ENCODE measurements around the gene ZMYM4.
A peak's percentile ranks its signal among the peaks of the same experiment; 100 is the strongest.

Gene ZMYM4

DNA sequence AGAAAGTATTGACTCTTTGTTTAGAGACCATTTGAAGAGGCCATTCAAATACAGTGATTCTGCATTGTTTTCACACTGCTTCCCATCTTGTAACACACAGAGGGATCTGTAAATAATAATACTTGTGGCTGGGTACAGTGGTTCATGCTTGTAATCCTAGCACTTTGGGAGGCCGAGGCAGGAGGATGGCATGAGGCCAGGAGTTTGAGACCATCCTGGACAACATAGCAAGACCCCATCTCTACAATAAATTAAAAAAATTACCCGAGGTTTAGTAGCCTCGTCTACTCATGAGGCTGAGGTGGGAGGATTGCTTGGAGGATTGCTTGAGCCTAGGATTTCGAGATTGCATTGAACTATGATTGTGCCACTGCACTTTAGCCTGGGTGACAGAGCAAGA is 5.7 kb downstream of the ZMYM4 start:
- DNase-seq (ENCODE audit: low spot score) (no peak), FAIRE-seq (no peak)

GRCh38 chr1:35278886-35279554 is 10.5 kb downstream of the ZMYM4 start:
- DNase-seq (ENCODE audit: low spot score) (no peak), FAIRE-seq (no peak)

DNA sequence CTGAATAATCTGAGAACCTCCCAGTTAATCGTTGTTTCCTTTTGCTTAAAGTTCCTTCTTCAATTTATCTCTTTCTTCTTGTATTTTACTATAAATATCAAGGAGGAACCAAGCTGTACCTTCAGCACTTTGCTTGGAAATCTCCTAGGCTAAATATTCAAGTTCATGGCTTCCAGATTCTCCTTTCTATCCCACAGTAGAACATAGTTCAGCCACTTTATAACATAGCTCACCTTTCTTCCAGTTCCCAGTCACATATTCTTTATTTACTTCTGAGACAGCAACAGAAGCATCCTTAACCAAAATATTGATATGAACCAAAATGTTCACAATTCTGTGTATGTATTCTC is 11.0 kb downstream of the ZMYM4 start:
- FAIRE-seq: no peak
- DNase-seq (ENCODE audit: low spot score): no peak

- FAIRE-seq (no peak), DNase-seq (ENCODE audit: low spot score) (no peak)
Observed at GRCh38 chr1:35280006-35280405, 11.5 kb downstream of the ZMYM4 start.

GRCh38 chr1:35281565-35281964 is 13.1 kb downstream of the ZMYM4 start:
- DNase-seq (ENCODE audit: low spot score) (no peak), FAIRE-seq (no peak)

GRCh38 chr1:35282172-35282571 is 13.7 kb downstream of the ZMYM4 start:
- FAIRE-seq: no peak
- DNase-seq (ENCODE audit: low spot score): no peak

- FAIRE-seq (no peak), DNase-seq (ENCODE audit: low spot score) (no peak)
Observed at GRCh38 chr1:35284852-35285251, 16.3 kb downstream of the ZMYM4 start.

DNA sequence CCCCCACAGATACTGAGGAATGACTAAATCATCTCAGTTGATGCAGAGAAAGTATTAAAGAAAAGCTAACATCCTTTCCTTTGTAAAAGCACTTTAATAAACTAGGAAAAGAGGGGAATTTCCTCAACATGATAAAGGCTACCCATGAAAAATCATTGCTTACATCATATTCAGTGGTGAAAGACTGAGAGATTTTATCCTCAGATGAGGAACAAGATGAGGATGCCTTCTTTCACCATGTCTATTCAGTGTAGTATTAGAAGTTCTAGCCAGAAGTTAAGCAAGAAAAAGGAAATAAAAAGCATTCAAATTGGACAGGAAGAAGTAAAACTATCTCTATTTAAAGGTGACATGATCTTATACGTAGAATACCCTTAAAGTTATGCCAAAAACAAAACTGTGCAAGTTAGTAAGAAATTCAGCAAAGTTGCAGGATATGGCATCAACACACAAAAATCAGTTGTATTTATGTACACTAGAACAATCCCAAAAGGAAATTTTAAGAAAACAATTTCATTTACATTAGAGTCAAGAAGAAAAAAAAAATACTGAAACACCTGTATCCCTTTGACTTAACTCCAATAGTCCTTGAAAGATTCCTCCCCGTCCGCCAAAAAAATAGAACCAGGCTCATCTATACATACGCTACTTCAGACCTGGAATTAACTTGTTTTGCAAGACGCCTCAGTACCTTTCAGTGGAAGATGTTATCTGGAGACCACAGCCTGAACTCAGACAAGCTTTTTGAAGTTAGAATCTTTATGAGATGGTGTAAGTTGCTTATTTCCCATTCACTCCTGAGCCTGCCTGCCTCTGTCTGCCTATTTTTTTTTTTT is 17.5 kb downstream of the ZMYM4 start:
- FAIRE-seq: no peak
- DNase-seq (ENCODE audit: low spot score): no peak

DNA sequence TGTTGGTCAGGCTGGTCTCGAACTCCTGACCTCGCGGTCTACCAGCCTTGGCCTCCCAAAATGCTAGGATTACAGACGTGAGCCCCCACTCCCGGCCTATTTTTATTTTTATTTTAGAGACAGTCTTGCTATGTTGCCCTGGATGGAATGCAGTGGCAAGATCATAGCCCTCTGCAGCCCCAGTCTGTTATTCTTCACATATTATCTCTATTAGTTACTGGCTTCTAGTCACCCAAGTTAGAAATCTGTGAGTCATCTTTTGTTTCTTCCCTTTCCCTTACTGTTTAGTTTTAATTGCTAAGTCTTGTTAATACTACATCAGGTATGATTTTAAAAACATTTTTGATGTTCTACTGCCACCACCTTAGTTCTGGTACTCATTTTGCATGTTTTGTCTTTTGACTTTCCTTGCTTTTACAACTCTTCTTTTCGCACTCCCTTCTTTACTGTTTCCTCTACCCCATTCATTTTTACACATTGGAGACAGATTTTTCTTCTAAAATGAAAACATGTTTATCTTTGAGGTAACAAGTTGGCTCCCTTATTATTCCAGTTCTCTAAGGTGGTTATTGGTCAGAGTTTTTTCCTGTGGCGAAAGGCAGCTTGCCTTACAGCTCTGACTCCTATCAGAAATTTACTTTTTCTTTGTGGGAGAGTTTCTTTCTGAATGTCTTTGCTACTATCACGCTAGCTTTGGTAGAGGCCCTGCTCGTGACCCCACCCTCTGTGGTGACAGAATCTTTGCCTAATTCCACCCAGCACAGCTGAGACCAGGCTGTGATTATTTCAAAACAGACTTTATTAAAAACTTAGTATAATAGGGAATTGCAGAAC is 19.5 kb downstream of the ZMYM4 start:
- FAIRE-seq: peak; percentile 70
- DNase-seq (ENCODE audit: low spot score): peak; percentile 66

DNA sequence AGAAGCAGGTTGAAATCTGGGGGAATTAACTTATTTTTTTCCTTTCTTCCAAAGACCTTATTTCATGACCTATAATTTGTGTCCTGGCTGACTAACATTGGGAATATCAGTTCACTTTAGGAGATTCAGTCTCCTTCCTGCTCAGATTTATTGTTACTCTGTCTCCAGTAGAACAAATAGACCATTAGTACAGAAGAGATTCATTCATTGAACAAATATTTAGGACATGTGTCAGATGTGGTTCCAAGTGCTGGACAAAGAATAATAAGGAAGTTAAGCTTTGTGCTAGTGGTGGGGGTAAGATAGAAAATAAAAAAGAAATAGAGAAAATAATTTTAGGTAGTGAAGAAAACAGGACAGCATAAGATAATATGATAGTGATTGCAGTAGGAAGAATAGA is 20.3 kb downstream of the ZMYM4 start:
- FAIRE-seq: no peak
- peak; percentile 24 for DNase-seq (ENCODE audit: low spot score)

DNA sequence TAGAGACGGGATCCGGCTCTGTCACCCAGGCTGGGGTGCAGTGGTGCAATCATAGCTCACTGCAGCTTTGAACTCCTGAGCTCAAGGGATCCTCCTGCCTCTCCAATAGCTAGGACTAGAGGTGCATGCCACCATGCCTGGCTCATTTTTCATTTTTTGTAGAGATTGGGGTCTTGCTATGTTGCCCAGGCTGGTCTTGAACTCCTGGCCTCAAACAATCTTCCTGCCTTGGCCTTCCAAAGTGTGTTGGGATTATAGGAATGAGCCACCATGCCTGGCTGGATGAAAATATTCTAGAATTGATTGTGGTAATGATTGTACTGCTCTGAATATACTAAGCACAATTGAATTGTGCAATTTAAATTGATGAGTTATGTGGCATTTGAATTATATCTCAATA is 21.9 kb downstream of the ZMYM4 start:
- no peak for FAIRE-seq
- no peak for DNase-seq (ENCODE audit: low spot score)

- no peak for FAIRE-seq
- DNase-seq (ENCODE audit: low spot score): no peak
Observed at GRCh38 chr1:35294809-35295208, 26.3 kb downstream of the ZMYM4 start.

DNA sequence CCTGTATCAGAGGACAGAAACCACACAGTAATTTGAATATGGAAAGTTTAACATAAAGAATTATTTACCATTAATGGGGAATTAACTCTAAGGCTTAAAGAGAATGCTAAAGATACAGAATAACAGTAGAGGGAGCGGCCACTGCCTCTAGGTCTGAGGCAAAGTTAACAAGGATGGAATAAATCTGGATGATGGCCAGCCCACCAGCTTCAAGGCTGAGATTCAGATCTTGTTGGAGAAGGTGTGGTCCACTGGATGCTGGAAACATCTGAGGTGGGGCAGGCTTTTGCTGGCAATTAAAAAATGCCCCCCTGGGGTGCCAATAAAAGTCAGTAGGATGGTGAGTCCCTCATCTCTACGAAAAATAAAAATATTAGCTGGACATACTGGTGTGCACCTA is 29.4 kb downstream of the ZMYM4 start:
- no peak for DNase-seq (ENCODE audit: low spot score)
- no peak for FAIRE-seq

DNA sequence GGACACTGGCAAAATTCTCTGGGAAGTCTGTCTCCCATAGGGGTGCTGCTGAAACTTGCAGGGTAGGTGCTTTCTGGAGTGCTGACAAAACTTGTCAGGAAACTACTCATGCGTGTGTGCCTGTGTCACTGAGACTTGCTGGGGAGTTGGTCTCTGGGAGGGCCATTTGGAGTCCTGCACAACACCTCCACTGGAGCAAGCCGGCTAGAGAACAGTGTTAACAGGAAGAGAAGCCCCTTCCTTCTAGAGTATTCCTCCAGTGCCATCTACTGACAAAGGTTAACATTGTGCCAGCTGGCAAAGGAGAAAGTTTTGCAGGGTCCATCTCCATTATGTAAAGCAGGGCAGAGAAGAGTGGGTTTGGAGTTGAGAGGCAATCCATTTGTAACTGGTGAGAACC is 30.0 kb downstream of the ZMYM4 start:
- DNase-seq (ENCODE audit: low spot score) (peak; percentile 13), FAIRE-seq (no peak)

GRCh38 chr1:35300376-35300775 is 31.9 kb downstream of the ZMYM4 start:
- no peak for FAIRE-seq
- DNase-seq (ENCODE audit: low spot score): no peak

DNA sequence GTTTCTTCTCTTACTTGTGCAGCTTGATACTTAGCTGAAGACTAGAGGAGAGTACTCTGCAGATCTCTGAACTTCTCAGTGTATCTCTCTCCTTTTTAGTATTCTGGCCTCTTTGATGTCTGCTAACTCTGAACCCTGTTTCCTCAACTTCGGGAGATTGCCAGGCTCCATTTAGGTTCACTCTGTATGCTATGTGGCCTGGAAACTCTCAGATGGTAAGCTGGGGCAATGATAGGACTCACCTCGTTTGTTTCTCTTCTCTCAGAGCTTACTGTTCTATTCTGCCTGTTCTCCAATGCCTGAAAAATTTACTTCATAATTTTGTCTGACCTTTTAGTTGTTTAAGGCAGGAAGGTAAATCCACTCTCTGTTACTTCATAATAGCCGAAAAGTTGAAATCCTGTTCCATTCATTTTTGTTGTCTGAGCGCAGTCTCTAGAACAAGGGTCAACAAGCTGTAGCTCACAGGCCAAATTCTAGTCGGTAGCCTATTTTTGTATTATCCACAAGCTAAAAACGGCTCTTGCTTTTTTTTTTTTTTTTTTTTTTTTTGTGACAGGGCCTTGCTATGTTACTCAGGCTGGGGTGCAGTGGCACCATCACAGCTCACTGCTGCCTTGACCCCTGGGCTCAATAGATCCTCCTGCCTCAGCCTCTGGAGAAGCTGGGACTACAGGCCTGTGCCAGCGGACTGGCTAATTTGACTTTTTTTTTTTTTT is 33.3 kb downstream of the ZMYM4 start:
- DNase-seq (ENCODE audit: low spot score) (no peak), FAIRE-seq (no peak)

DNA sequence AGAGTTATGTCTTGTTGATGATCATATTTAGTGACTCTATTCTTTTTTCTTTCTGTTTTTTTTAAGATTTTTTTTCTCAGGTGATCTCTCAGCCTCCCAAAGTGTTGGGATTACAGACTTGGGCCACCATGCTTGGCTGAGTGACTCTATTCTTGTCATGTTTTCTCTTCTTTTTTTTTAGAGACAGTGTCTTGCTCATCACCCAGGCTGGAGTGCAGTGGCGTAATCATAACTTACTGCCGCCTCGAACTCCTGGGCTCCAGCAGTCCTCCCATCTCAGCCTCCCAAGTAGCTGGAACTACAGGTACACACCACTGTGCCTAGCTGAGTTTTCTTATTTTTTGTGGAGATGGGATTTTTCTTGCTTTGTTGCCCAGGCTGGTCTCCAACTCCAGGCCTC is 36.9 kb downstream of the ZMYM4 start:
- FAIRE-seq (no peak), DNase-seq (ENCODE audit: low spot score) (no peak)

DNA sequence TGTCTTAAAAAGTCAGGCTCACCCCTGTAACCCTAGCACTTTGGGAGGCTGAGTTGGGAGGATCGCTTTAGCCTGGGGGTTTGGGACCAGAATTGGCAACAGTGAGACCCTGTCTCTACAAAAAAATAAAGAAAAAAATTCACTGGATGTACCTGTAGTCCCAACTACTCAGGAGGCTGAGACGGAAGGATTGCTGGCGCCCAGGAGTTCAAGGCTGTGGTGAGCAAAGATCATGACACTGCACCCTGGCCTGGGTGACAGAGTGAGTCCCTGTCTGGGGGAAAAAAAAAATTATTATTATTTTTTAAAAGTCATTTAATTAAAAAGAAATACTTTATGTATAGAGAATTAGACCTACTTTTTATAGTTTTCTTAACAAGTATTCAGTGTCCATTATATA is 47.1 kb downstream of the ZMYM4 start:
- FAIRE-seq (no peak), DNase-seq (ENCODE audit: low spot score) (no peak)

GRCh38 chr1:35316264-35316663 is 47.8 kb downstream of the ZMYM4 start:
- DNase-seq (ENCODE audit: low spot score) (no peak), FAIRE-seq (no peak)

GRCh38 chr1:35319988-35320713 is 51.6 kb downstream of the ZMYM4 start:
- FAIRE-seq (no peak), DNase-seq (ENCODE audit: low spot score) (no peak)

DNA sequence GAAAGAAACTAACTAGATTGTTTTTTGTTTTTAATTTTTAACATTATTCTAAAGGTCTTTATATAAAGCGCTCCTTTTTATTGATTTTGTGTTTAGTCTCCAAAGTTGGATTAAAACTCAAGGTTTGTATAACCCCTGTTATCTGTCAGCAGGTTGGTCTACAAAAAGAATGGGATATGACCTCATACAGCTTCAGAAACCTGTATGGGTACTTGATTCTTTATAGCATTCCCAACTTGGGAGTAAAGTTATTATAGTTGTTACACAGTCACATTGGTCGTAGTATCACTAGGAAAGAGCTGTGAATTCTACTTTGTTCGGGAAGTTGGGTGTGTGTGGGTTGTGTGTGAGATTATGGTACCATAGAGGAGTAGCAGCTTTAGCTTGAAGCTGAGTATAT is 52.4 kb downstream of the ZMYM4 start:
- FAIRE-seq: no peak
- no peak for DNase-seq (ENCODE audit: low spot score)
